Head of caudate nucleus (tissue), 42 donors: Measurements from ENCODE around the gene PLA2G4F.

Experiments
- DNase-seq, 42 donors: peaks; one replicate each; pipeline versions ENCODE4 v3.0.0 to v3.0.0-alpha.2; 2020 to 2021; ENCODE audit warnings: mixed read lengths in 7 of 42
- intact Hi-C: fragments of 100-400 bp; cut with DNase I; formaldehyde crosslinking; loops from one replicate; pipeline ENCODE4 v1.15.0; 2022

Gene PLA2G4F

DNA sequence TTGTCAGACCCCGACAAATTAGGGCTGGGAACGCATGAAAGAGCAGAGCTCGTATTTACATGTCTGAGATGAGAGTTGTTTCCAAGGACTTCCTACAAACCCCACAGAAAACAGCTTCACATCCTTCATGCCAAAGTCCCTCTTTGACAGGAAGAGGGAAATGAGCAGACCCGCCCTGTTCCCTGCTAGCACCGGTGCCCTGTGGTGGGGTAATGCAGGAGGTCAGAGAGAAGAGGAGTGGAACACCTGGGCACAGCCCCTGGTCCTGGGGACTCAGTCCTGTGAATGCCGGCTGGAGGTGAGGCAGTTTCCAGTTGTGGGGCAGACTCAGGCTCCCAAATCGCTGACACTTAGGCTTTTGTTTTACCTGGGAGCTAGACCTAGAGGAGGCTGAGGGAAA lies 66.1 kb downstream of the PLA2G4F start:
- intact Hi-C loops, result no loop called here
- DNase-seq, result peak in 1 of 42 donors; percentile 18

DNA sequence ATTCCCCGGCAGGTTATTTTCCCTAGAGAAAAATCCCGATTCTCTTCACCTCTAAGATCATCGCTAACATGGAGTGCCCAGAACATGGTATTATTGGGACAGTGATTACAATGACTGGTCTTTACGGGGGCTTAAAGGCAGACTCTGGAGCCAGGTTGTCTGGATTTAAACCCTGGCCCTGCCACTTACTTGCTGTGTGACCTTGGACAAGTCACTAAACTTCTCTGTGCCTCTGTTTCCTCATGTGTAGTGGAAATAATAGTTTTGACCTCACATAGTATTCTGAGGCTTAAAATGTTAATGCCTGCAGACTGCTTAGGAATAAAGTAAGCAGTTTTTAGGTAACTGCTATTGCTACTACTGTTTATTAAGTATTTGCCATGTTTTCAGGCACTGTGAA lies 66.5 kb downstream of the PLA2G4F start:
- DNase-seq, result no peak
- intact Hi-C loops, result no loop called here
